ENCODE results near the gene TUBA3D. TPM values are rescaled to one million over a fixed set of nuclear protein-coding genes. Genes with fewer than 3 reads are reported as not detected.
"Not testable (repeated sequence)": the region's sequence is repeated elsewhere in the genome, so short reads cannot be mapped to it uniquely, and the experiment has no call there.

TUBA3D gene
- total and polyA plus RNA-seq, 10 of the 15 experiments (the other 5 are each of a cell fraction or from before 2014, with no cell fraction given) = 0.04 to 0.37 (median 0.20) TPM; not detected in 6

- DNase-seq (ENCODE audit: low read depth, low spot score); intact Hi-C loops (cut with micrococcal nuclease; ENCODE audit: unreplicated experiment); H3K9me3 ChIP-seq (replicated peaks; ENCODE audit: control insufficient read depth, insufficient read depth, low read length); in situ Hi-C loops (cut with MboI); H2AFZ ChIP-seq (ENCODE audit: control insufficient read depth, low read depth, low read length); H3K9ac ChIP-seq (ENCODE audit: control insufficient read depth, insufficient read depth, low read length); ATAC-seq; H3K4me1 ChIP-seq (ENCODE audit: control insufficient read depth, insufficient read depth, low read length); H3K4me3 ChIP-seq; FAIRE-seq; H3K79me2 ChIP-seq (ENCODE audit: control insufficient read depth, insufficient read depth, low read length); H3K27ac ChIP-seq (ENCODE audit: control insufficient read depth, insufficient read depth); CTCF ChIA-PET; H3K27me3 ChIP-seq (replicated peaks in 1 of 2; ENCODE audit: control insufficient read depth in 2 of 2, insufficient read depth in 2 of 2, low read length in 1 of 2); RAD21 ChIA-PET (ENCODE audit: unreplicated experiment); H3K4me2 ChIP-seq (ENCODE audit: control insufficient read depth, insufficient read depth); BruUV-seq (replicated peaks); H4K20me1 ChIP-seq (ENCODE audit: control insufficient read depth, insufficient read depth): not testable (repeated sequence)
- WGBS (ENCODE audit: insufficient coverage, insufficient replicate concordance, low lambda C conversion rate, missing lambda C conversion rate) = 90% methylated on average over 3 of the region's 4 CpGs
- H3K36me3 ChIP-seq (ENCODE audit: control insufficient read depth in 2 of 2, insufficient read depth in 2 of 2, low read length in 1 of 2) = peaks cover 2 to 17% of the 10 kb centered on the region in 2 experiments; a peak in 3 of 4 replicates
- ChIA-PET SMC1A (ENCODE audit: uncharacterized antibody, unreplicated experiment) (interaction anchor here (1.3 kb wide), 1 partner anchor 10 kb away, joined by 4 read pairs; no protein-coding TSS in a partner anchor), POLR2A (interaction anchor here (0.7 kb wide), 3 partner anchors 81 to 1189 kb away, joined by 3 read pairs; no protein-coding TSS in a partner anchor)
Observed at GRCh38 chr2:131503587-131503986, 27.7 kb downstream of the TUBA3D start.

GRCh38 chr2:131504082-131504750 is 28.3 kb downstream of the TUBA3D start:
- H3K9me3 ChIP-seq (replicated peaks; ENCODE audit: control insufficient read depth, insufficient read depth, low read length); in situ Hi-C loops (cut with MboI); H3K4me2 ChIP-seq (ENCODE audit: control insufficient read depth, insufficient read depth); H3K4me3 ChIP-seq; H4K20me1 ChIP-seq (ENCODE audit: control insufficient read depth, insufficient read depth); H3K79me2 ChIP-seq (ENCODE audit: control insufficient read depth, insufficient read depth, low read length); RAD21 ChIA-PET (ENCODE audit: unreplicated experiment); H3K27me3 ChIP-seq (replicated peaks in 1 of 2; ENCODE audit: control insufficient read depth in 2 of 2, insufficient read depth in 2 of 2, low read length in 1 of 2); SMC1A ChIA-PET (ENCODE audit: uncharacterized antibody, unreplicated experiment); H3K27ac ChIP-seq (ENCODE audit: control insufficient read depth, insufficient read depth); H3K9ac ChIP-seq (ENCODE audit: control insufficient read depth, insufficient read depth, low read length); CTCF ChIA-PET; intact Hi-C loops (cut with micrococcal nuclease; ENCODE audit: unreplicated experiment); DNase-seq (ENCODE audit: low read depth, low spot score); ATAC-seq; H2AFZ ChIP-seq (ENCODE audit: control insufficient read depth, low read depth, low read length); H3K4me1 ChIP-seq (ENCODE audit: control insufficient read depth, insufficient read depth, low read length): not testable (repeated sequence)
- peak; percentile 84 for FAIRE-seq
- H3K36me3 ChIP-seq (ENCODE audit: control insufficient read depth in 2 of 2, insufficient read depth in 2 of 2, low read length in 1 of 2) = peaks cover 2 to 20% of the 10 kb centered on the region in 2 experiments; a peak in 3 of 4 replicates
- WGBS (ENCODE audit: insufficient coverage, insufficient replicate concordance, low lambda C conversion rate, missing lambda C conversion rate) = 78% methylated on average over 4 of the region's 7 CpGs
- POLR2A ChIA-PET = interaction anchor here (0.7 kb wide), 1 partner anchor 453 kb away, joined by 3 read pairs; no protein-coding TSS in a partner anchor
- BruUV-seq (replicated peaks) = TSS peak; percentile 16
